Ishikawa (cell line): ENCODE measurements around the gene CALCOCO2.

Experiments used
- CEBPB ChIP-seq: IDR thresholded peaks from 2 replicates; pipeline ENCODE4 v1.6.1; 2012
- CREB1 ChIP-seq: IDR thresholded peaks from 2 replicates; pipeline ENCODE4 v1.6.1; 2012; ENCODE audit warnings: low read depth
- EGR1 ChIP-seq: IDR thresholded peaks from 2 replicates; pipeline ENCODE4 v1.6.1; 2012
- EP300 ChIP-seq: IDR thresholded peaks from 2 replicates; pipeline ENCODE4 v1.6.1; 2012; ENCODE audit warnings: borderline replicate concordance
- FOXM1 ChIP-seq: IDR thresholded peaks from 2 replicates; pipeline ENCODE4 v1.6.1; 2012; ENCODE audit warnings: low read depth, borderline replicate concordance
- NFIC ChIP-seq: IDR thresholded peaks from 2 replicates; pipeline ENCODE4 v1.6.1; 2012
- RAD21 ChIP-seq: IDR thresholded peaks from 2 replicates; pipeline ENCODE4 v1.6.1; 2012; ENCODE audit warnings: low read depth
- TAF1 ChIP-seq: IDR thresholded peaks from 2 replicates; pipeline ENCODE4 v1.6.1; 2012; ENCODE audit warnings: low read depth, mild to moderate bottlenecking
- TCF12 ChIP-seq: IDR thresholded peaks from 2 replicates; pipeline ENCODE4 v1.6.1; 2012; ENCODE audit warnings: low read depth
- TEAD4 ChIP-seq: IDR thresholded peaks from 2 replicates; pipeline ENCODE4 v1.6.1; 2012
- YY1 ChIP-seq: IDR thresholded peaks from 2 replicates; pipeline ENCODE4 v1.6.1; 2012; ENCODE audit warnings: low read depth
- ZBTB7A ChIP-seq: IDR thresholded peaks from 2 replicates; pipeline ENCODE4 v1.6.1; 2012; ENCODE audit warnings: low read depth
- TF ChIP-seq, protein P1 (sequence below): IDR thresholded peaks from 2 replicates; pipeline ENCODE4 v1.6.1; 2012
- TF ChIP-seq, protein P2 (sequence below): IDR thresholded peaks from 2 replicates; pipeline ENCODE4 v1.6.1; 2012
- TF ChIP-seq, protein P3 (sequence below): IDR thresholded peaks from 2 replicates; pipeline ENCODE4 v1.6.1; 2012; ENCODE audit warnings: low read depth, mild to moderate bottlenecking

CALCOCO2 gene

DNA sequence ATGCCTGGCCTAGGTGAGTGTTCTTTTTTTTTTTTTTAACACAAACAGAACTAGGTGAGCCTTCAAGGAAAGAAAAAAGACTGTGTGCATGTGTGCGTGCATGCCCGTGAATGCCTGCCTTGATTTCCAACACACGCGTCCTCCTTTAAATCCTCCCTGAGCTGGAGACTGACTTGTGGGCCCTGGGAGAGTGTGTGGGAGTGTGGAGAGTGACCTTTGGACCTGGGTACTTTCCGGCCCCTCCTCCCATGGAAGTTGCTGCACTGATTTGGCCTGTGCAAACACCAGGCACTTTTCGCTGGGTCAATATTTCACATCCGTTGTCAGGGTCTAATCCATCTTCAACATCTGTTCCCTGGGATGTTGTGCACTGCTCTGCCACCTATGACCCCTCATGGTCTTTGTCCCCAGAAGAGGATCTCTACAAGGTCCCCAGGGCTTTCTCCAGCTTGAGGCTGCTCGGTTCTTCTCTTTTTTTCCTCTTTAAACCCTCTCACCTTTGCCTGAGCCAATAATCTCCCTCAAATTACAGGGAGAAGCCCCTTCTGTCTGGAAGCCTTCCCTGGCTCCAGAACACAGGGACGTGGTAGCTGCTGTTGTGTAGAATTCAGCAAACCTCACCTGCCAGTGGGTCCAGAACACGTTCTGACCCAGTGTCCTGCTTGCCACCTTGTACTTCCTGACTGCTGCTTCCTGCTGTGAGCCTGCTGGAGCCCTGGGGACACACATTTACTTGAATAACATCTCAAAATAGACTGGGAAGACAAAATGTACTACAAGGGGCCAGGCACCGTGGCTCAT lies 40.9 kb downstream of the CALCOCO2 start:
- TF ChIP-seq CREB1 = no peak

- TF ChIP-seq TCF12 = no peak
- no peak for TF ChIP-seq RAD21
- TF ChIP-seq EGR1 = no peak
- TF ChIP-seq, protein P1, sequence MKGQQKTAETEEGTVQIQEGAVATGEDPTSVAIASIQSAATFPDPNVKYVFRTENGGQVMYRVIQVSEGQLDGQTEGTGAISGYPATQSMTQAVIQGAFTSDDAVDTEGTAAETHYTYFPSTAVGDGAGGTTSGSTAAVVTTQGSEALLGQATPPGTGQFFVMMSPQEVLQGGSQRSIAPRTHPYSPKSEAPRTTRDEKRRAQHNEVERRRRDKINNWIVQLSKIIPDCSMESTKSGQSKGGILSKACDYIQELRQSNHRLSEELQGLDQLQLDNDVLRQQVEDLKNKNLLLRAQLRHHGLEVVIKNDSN = no peak
- TF ChIP-seq FOXM1 = no peak
- no peak for TF ChIP-seq CEBPB
- TF ChIP-seq ZBTB7A = no peak
- TF ChIP-seq, protein P2, sequence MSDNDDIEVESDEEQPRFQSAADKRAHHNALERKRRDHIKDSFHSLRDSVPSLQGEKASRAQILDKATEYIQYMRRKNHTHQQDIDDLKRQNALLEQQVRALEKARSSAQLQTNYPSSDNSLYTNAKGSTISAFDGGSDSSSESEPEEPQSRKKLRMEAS = no peak
- no peak for TF ChIP-seq CREB1
- TF ChIP-seq EP300 = no peak
- TF ChIP-seq TAF1 = no peak
- no peak for TF ChIP-seq YY1
- TF ChIP-seq NFIC = no peak
- TF ChIP-seq, protein P3, sequence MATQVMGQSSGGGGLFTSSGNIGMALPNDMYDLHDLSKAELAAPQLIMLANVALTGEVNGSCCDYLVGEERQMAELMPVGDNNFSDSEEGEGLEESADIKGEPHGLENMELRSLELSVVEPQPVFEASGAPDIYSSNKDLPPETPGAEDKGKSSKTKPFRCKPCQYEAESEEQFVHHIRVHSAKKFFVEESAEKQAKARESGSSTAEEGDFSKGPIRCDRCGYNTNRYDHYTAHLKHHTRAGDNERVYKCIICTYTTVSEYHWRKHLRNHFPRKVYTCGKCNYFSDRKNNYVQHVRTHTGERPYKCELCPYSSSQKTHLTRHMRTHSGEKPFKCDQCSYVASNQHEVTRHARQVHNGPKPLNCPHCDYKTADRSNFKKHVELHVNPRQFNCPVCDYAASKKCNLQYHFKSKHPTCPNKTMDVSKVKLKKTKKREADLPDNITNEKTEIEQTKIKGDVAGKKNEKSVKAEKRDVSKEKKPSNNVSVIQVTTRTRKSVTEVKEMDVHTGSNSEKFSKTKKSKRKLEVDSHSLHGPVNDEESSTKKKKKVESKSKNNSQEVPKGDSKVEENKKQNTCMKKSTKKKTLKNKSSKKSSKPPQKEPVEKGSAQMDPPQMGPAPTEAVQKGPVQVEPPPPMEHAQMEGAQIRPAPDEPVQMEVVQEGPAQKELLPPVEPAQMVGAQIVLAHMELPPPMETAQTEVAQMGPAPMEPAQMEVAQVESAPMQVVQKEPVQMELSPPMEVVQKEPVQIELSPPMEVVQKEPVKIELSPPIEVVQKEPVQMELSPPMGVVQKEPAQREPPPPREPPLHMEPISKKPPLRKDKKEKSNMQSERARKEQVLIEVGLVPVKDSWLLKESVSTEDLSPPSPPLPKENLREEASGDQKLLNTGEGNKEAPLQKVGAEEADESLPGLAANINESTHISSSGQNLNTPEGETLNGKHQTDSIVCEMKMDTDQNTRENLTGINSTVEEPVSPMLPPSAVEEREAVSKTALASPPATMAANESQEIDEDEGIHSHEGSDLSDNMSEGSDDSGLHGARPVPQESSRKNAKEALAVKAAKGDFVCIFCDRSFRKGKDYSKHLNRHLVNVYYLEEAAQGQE = no peak
- no peak for TF ChIP-seq TEAD4
Measured at GRCh38 chr17:48873209-48873608, 42.4 kb downstream of the CALCOCO2 start.

- TF ChIP-seq YY1 = no peak
- no peak for TF ChIP-seq EP300
- TF ChIP-seq CREB1 = no peak
- no peak for TF ChIP-seq NFIC
- TF ChIP-seq, protein P2 = no peak
- TF ChIP-seq TEAD4 = no peak
Measured at GRCh38 chr17:48873696-48874443, 43.0 kb downstream of the CALCOCO2 start.

DNA sequence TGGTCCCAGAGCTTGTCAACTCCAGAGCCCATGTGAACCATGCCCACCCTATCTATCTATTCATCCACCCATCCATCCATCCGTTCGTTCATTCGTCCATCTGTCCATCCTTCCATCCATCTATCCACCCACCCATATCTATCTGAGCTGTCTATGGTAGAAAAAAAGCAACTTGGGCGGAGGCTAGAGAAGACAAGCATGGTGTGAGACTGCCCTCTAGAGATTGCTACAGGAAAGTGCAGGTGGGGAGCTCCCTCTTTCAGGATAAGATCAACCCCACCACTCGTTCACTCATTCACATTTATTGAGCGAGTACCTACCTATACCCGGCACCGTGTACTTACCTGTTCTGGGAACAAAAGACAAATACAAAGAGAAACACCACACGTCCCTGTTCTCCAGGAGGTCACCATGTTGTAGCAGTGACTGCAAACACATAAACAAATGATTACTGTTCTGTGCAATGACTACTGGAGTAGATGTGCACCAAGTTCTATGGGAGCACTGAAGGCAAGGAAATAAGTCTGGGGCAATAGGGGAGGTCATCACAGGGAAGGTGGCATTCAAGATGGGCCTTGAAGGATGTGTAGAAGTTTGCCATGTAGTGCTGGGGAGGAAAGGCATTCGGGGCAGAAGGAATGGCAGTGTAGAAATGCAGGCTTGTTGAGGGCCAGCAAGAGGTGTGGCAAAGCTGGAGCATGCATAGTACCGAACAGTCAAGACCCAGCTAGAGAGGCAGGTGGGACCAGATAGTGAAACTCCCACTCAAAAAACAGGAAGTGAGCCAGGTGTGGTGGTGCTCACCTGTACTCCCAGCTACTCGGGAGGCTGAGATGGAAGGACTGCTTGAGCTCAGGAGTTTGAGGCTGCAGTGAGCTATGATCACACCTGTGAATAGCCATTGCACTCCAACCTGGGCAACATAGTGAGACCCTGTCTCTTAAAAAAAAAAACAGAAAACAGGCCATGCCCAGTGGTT lies 48.4 kb downstream of the CALCOCO2 start:
- TF ChIP-seq CREB1 (no peak), EP300 (no peak), RAD21 (peak; percentile 99), CEBPB (no peak)
- TF ChIP-seq, protein P3 = no peak
- TF ChIP-seq, protein P1 = no peak
- TF ChIP-seq, protein P2 = no peak

DNA sequence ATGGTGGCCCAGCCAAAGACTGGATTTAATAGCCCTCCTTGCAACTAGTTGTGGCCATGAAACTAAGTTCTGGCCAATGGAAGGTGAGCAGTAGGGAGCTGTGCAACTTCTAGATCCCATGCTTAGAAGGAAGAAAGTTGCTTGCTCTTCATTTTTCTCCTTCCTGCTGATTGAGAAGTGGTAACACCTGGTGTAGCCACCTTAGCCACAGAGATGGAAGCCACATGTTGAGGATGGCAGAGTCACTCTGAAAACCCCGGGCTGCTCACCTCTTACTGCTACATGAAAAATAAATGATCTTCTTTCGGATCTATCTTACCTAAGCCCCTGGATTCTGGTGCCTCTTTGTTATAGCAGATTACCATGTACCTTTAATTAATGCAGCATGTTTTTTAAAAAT lies 51.4 kb downstream of the CALCOCO2 start:
- no peak for TF ChIP-seq TCF12
- no peak for TF ChIP-seq FOXM1
- TF ChIP-seq, protein P2 = no peak
- no peak for TF ChIP-seq CREB1
- TF ChIP-seq ZBTB7A = no peak
- no peak for TF ChIP-seq EP300
- TF ChIP-seq, protein P1 = no peak
- TF ChIP-seq TAF1 = no peak
- TF ChIP-seq RAD21 = no peak
- TF ChIP-seq CEBPB = no peak
- TF ChIP-seq EGR1 = no peak
- TF ChIP-seq YY1 = no peak
- no peak for TF ChIP-seq NFIC
- TF ChIP-seq, protein P3 = no peak
- TF ChIP-seq TEAD4 = no peak
